HG03064 (cell line): ENCODE data around the gene MAP2K4.
"Not testable (repeated sequence)": the region's sequence is repeated elsewhere in the genome, so short reads cannot be mapped to it uniquely, and the experiment has no call there.

ENCODE experiments used
- ATAC-seq: cut with Tn5 transposase; IDR thresholded peaks from one replicate; pipeline ENCODE4 v1.9.1; 2021; ENCODE audit warnings: low read depth; ENCODE audit not compliant: unreplicated experiment

MAP2K4 gene

DNA sequence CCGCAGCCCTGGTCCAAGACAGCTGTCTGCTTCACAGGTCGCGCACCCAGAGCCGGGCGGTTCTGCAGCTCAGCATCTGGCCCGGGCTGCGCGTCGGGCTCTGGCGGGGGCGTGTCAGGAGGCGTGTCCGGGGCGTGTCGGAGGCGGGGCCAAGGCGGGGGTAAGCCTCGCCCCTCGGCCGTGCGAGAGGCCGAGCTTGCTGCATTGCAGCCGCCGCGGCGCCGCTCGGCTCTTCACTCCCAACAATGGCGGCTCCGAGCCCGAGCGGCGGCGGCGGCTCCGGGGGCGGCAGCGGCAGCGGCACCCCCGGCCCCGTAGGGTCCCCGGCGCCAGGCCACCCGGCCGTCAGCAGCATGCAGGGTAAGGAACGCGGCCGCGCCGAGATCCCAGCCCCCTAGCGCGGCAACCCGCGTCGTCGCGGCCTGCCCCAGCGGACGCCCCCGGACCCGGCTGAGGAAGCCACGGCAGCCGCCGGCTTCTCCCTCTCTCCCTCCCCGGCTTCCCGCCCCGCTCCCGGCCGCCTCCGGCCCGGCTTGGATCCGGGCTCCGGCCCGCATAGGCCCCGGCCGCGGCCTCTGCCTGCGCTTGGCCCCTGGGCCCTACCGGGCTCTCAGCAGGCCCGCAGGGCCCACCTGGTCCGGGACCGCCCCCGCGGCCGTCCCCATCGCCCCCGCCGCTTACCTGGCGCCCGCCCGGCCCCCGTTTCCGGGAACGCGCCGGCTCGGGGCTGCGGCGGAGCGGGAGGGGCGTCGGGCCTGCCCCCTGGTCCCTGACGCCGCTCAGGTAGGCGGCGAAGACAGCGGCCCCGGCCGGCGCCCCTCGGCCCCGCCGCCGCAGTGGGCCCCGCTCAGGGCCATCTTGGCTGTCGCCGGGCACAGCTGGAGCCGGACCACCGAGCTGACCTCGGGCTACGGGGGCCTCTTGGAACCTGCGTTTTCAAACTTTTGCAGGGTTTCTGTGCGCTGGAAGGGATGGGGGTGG, at the start of gene MAP2K4:
Gene MAP2K4 (plus strand): TSS at position 236 of the 981 bp plus-strand sequence. CDS start 10 bp downstream, at position 246.
- peak; percentile 93 for ATAC-seq

DNA sequence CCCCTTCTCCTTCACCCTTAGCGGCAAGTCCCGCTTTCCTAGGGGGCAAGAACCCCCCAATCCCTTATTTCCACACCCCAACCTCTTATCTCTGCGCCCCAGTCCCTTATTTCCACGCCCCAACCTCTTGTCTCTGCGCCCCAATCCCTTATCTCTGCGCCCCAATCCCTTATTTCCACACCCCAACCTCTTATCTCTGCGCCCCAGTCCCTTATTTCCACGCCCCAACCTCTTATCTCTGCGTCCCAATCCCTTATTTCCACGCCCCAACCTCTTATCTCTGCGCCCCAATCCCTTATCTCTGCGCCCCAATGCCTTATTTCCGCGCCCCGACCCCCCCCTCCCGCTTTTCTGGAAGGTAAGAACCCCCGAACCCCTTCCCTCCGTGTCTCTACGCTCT, 47.9 kb upstream of the MAP2K4 start:
- not testable (repeated sequence) for ATAC-seq

DNA sequence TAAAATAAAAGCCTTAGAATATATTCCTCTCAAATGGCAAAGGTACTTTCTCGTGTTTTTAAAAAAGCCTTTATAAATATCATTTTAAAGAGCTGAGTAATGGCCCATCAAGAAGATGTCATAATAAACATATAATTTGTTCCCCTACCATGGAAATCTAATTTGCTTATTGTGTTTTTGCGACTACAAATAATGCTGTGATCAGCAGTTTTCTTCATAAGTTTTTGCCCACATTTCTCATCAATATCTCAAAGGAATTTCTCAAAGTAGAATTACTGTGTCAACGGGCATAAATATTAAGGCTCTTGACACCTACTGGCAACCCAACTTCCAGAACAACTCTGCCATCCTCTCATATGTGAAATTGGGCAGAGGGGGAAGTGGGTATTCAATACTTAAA, 40.9 kb upstream of the MAP2K4 start:
- ATAC-seq, result no peak

DNA sequence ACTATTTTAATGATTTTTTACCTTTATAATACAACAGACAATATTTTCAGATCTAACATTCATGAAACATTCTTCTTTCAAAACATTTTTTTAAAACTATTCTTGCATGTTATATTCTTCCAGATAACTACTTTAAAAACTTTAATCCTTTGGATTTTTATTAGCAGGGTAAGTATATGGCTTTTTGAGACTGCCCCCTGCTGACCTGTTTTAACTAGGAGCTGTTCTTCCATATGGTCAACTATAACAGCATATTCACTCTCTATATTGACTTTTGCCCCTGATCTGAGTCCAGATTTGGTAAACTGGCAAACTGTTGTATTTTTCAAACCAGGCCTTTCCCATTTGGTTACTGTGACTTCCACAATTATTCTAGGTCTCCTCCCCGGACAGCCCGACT, 39.9 kb upstream of the MAP2K4 start:
- ATAC-seq, result no peak

DNA sequence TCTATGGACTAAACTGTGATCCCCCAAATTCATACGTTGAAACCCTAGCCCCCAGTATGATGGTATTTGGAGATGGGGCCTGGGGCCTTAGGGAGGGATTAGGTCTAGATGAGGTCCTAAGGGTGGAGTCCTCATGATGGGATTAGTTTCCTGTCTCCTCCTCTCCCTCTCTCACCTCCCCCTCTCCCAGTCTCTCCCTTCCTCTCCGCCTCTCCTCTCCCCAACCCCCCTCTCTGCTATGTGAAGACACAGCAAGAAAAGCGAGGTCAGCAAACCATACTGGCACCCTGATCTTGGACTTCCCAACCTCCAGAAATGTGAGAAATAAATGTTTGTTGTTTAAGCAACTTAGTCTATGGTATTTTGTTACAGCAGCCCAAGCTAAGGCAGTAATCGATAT, 38.8 kb upstream of the MAP2K4 start:
- no peak for ATAC-seq

GRCh38 chr17:11986179-11986941, 34.3 kb upstream of the MAP2K4 start:
- ATAC-seq, result no peak

- ATAC-seq, result no peak
Observed at GRCh38 chr17:11986942-11987329, 33.7 kb upstream of the MAP2K4 start.

DNA sequence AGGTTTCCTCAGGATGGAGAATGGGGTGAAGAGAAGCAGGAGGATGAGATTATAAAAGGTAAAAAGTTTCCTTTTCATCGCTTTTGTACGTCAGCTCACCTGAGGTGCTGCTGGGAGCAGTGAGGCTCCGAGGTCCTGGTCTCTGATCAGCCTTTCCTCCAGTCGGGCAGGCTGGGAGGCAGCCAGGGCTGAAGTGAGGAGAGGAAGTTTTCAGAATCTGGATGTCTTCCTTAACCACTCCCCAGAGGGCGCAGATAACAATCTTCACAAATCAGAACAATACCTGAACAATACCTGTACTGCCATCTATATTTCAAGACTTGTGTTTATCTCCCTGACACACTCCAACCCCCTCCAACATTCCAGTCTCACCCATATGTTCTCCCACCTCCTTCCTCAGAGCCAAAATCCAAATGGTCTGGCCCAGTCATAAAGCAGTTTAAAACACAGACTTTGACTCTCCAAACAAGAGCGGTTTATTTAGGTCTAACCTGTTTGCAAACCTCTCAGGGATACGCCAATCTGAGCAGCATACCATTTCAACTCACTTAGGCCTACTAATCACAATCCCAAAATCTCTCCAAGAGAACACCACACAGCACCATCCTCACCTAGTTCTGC, 30.2 kb upstream of the MAP2K4 start:
- ATAC-seq, result no peak

DNA sequence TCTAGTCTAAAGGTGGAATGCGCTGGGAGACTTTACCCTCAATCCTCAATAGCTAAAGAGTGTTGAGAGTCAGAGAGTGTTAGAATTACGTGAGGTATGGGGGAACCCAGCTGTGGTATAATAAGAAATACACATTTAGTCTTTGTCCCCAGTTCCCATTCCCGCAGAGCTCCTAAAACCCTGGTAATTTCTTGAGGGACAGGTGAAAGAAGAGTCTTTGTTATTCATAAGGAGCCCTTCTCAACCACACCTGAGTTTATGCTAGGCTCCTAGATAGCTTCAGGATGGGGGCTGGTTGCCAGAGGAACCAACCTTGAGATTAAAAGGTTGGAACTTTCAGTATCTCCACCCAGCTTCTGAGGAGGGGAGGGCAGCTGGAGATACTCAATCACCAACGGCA, 29.2 kb upstream of the MAP2K4 start:
- no peak for ATAC-seq

- peak; percentile 27 for ATAC-seq
Observed at GRCh38 chr17:11996722-11997146, 23.9 kb upstream of the MAP2K4 start.

- peak; percentile 97 for ATAC-seq
Observed at GRCh38 chr17:11997147-11997971, 23.3 kb upstream of the MAP2K4 start, which contains the start of gene ZNF18. ZNF18 (minus strand) TSS chr17:11997475; CDS start chr17:11992829, 4,646 bp downstream.

DNA sequence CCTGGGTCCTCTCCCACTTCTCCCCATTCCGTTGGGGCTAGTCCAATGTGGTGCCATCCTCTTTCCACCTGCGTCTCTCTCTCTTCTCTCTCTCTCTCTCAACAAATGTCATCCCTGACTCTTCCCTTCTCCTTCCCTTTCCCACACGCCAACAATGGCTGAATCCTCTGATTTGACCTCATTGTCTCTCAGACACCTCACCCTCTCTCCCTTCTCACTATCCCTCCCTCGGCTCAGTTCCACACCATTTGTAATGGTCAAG, 22.8 kb upstream of the MAP2K4 start:
- no peak for ATAC-seq

GRCh38 chr17:11999696-12000095, 21.0 kb upstream of the MAP2K4 start:
- no peak for ATAC-seq

GRCh38 chr17:12007466-12007865, 13.2 kb upstream of the MAP2K4 start:
- ATAC-seq, result no peak

GRCh38 chr17:12021623-12022140, 1.0 kb downstream of the MAP2K4 start:
- no peak for ATAC-seq

GRCh38 chr17:12022310-12022709, 1.6 kb downstream of the MAP2K4 start:
- ATAC-seq, result no peak

- no peak for ATAC-seq
Observed at GRCh38 chr17:12024327-12024726, 3.6 kb downstream of the MAP2K4 start.

GRCh38 chr17:12027658-12028057, 7.0 kb downstream of the MAP2K4 start:
- no peak for ATAC-seq

GRCh38 chr17:12028611-12029010, 7.9 kb downstream of the MAP2K4 start:
- ATAC-seq, result no peak

DNA sequence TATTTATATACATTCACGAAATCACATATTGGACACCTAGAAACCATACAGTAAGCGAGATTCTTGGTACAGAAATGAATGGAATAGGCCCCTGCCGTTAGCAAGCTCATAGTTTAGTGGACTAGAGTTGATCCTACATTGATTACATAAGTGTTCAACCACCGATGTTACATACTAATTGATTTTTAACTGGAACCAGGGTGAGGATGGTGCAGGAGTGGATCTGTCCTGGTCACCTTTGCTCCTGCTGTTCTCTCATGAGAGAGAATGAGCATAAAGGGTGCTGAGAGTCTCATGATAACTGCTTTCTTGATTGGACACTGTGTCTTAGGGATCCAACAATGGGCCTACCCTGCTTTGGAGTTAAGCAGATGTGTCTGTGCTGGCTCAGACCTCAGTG, 13.9 kb downstream of the MAP2K4 start:
- ATAC-seq, result no peak
